ENCODE data around the gene PIEZO1.
A peak's percentile ranks its signal among the peaks of the same experiment; 100 is the strongest.

The PIEZO1 gene

DNA sequence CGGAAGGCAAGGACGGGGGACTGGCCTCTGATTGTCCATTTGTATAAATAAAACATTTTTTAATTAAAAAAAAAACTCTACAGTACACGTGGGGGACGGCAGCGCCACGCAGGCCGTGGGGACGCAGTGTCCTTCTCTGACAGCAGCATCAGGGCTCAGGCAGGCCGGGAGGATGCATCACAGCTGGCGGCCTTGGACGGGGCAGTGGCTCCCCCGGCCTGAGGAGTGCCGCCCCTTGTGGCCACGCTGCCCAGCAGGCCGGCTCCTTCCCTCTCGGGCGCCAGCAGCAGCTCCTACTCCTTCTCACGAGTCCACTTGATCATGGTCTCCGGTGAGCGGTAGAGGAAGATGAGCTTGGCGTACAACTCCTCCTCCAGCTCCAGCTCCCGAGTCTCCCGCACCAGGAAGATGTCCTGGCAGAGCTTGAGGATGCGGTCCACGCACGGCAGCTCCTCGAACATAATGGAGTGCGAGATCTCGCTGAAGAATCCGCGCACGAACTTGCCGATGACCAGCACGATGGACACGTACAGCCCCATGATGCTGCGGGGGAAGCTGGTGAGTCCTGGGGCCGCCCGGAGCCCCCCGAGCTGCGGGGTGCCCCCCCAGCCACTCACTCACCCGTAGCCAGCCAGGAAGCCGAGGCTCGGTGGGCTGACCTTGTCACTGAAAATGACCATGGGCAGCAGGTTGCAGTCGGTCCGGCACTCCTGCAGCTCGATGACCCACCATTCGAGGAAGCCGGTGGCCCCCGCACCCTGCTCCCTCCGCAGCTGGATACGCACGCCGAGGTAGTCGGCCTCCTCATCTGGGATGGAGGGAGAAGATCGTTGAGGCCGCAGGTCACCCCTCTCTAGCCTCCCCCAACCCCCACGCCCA, 69.5 kb downstream of the PIEZO1 start:
- no peak for DNase-seq

DNA sequence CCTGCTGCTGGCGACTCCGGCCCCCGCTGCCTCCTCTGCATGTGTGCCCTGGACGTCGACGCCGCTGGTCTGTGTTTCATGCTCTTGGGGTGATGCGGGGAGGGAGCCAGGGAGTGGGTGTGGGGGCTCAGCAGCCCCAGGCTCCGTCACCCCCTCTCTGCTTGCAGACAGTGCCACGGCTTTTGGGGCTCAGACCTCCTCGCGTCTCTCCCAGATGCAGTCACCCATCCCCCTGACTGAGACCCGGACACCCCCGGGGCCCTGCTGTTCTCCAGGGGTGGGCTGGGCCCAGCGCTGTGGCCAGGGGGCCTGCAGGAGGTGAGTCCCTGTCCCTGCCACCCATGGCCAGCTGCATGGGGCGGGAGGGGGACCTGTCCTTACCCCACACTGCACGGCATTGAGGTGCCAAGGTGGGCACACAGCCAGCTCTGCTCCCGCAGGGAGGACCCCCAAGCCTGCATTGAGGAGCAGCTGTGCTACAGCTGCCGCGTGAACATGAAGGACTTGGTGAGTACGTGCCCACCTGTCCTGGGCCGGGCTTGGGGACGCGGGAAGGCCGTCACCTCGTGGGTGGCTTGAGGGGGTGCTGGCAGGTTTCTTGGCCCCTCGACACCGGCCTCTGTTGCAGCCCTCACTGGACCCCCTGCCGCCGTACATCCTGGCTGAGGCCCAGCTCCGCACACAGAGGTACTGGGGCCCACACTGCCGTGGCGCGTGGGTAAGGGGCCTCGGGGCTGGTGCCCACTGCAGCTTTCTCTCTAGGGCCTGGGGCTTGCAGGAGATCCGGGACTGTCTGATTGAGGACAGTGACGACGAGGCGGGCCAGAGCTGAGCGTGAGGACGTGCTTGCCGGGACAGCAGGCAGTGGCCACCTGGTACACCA, 70.4 kb downstream of the PIEZO1 start:
- no peak for DNase-seq

DNA sequence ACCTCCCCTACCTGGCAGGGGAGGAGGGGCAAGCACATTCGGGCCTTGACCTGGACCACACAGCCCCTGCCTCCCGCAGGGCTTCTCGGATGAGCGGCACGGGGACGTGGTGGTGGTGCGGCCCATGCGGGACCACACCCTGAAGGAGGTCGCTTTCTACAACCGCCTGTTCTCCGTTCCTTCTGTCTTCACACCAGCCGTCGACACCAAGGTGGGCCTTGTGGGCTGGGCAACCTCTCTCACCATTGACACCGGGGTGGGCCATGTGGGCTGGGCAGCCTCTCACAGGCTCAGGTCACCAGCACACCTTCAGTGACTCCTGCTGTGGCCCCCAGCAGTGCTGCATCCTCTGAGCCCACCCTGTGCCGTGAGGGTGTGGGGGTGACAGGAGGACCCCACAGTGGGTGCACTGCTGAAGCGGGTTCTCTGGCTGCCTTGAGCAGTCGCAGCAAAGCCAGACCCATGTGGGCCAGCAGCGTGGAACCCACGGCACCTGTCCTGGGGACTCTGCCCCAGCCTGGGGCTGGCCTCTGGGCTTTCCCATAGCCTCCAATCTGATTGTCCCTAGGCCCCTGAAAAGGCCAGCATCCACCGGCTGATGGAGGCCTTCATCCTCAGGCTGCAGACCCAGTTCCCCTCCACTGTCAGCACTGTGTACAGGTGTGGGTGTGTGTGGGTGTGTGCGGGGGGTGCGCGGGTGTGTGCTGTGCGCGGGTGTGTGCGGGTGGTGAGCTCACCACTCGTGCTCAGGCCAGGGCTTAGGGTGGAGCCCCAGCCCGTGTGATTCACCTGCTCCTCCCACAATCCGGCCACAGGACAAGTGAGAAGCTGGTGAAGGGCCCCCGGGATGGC, 71.2 kb downstream of the PIEZO1 start:
- DNase-seq = no peak

DNA sequence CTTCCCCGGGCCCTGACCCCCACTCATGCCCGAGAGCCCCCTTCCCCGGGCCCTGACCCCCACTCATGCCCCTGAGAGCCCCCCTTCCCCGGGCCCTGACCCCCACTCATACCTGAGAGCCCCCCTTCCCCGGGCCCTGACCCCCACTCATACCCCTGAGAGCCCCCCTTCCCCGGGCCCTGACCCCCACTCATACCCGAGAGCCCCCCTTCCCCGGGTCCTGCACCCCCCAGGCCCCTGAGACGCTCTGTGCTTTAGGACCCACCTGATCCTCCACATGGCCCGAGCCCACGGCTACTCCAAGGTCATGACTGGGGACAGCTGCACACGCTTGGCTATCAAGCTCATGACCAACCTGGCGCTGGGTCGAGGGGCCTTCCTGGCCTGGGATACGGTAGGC, 72.0 kb downstream of the PIEZO1 start:
- DNase-seq = no peak

DNA sequence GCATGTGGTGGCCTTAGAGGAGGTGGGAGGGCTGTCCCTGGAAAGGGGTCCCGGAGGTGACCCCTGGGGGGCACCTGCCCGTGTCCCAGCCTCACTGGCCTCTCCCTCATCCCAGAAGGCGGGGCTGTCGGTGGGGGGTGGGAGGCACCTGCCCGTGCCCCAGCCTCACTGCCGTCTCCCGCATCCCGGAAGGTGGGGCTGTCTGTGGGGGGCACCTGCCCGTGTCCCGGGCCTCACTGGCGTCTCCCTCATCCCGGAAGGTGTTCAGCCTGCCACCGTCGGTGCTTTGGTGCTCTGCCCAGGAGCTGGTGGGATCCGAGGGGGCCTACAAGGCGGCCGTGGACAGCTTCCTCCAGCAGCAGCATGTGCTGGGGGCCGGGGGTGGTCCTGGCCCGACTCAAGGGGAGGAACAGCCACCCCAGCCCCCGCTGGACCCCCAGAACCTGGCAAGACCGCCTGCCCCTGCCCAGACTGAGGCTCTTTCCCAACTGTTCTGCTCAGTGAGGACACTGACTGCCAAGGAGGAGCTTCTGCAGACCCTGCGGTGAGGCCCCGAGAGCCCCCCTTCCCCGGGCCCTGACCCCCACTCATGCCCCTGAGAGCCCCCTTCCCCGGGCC, 72.5 kb downstream of the PIEZO1 start:
- no peak for DNase-seq

DNA sequence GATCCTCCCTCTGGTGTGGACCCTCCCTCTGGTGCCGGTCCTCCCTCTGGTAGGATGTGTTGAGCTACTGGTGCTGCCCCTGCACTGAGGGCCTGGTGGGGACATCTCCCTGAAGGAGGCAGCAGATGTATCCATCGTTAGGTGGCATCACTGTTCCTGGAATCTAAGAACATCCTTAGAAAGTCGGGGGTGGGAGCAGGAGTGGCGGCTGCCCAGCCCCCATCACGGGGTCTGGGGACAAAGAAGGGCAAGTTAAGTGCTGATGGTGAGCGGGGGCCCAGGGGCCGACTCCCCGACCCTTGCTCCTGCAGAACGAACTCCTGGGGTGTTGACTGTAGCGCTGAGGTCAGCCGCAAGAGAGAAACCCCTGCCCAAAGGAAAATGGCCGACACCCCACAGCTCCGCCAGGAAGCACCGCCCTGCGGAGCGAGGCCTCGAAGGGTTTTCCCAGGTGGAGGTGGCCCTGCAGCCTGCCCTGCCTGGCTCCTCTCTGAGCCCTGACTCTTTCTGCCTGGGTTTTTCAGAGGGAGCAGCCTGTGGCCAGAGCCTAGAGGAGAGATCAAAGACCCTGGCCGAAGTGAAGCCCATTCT, 73.2 kb downstream of the PIEZO1 start:
- DNase-seq = no peak

DNA sequence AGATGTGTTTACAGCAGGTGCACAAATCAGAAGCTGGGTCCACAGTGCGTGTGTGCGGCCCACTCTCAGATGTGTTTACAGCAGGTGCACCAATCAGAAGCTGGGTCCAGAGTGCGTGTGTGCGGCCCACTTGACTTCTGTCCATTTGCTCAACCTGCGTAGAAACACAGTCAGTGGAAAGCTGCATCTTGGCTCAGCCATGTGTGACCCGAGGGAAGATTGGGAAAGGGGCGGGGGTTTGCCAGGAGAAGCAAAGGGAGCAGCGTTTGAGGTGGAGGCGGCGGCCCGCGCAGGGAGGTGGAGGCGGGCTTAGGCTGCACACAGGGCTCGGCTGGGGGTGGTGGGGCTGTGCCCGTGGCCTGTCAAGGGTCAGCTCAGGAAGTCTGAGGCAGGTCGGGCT, 74.5 kb downstream of the PIEZO1 start:
- DNase-seq = no peak

DNA sequence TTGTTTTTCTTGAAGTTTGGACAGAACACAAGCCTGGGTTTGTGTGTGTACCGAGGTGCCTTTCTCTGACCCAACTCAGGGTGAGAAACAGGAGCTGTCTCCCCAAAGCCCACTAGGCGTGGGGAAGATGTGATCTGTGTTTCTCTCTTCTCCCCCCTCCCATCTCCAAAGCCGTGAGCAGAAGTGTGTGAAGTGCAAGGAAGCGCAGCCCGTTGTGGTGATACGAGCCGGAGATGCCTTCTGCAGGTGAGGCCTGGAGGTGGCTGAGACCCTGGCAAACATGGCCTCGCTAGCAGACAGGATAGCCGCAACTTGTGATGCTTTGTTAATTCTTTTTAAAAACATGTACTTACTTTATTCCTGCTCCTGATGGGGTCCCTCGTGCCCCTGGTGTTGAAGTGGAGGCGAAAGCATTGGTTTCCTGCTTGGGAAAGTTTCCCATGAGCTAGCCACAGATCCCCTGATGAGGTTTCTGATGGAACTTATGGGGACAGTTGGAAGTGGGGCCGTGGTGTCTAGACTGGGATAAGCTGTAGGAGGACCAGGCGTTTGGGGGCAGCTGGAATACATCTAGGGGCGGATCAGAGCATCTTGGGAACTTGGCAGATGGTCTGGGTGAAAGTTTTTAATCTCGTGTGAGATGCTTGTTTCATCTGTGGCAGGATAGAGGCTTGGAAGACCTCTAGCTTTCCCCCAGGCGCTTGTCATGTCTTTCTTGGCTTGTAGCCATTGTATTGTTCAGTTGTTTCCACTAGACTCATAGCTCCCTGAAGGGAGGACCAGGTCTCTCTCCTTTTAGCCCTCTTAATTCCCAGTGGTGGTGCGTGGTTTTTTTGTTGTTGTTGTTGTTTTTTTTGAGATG, 77.8 kb downstream of the PIEZO1 start:
- DNase-seq = no peak

DNA sequence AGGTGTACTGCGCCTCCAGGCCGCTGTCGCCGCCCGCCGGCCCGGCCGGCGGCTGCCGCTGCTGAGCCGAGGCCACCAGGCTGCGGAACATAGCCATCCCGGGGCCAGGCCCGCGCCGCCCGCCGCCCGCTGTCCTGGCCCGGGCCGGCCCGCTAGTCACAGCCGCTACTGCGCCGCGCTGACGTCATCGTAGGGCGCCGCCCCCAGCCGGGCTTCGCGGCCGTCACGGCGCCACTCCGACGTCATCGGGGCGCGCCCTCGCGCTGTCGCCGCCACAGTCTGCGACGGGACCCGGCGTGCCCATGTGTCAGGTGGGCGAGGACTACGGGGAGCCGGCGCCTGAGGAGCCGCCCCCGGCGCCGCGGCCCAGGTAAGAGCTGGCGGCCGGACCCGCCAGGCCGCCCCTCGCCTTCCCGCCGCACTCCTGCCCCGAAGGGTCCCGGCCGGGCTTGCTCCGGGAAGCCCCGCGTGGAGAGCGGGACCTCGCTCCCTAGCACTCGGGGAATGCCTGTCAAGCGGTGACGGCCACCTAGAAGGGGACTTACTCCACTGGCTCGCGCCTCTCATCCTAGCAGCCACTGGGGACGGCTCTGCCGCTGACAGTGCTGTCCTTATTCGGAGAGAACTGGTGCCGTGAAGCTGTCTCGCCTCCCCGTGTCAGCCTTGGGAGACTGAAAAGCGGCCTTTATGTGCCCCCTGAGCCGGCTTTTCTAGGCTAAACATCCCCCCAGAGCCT, 78.6 kb downstream of the PIEZO1 start, which contains the start of the genes CTU2 and RNF166:
CTU2 (plus strand) TSS at position 275 of the 736 bp plus-strand sequence; CDS start at position 303, 28 bp downstream.
RNF166 (minus strand) TSS at position 180 of the 736 bp plus-strand sequence; CDS start at position 97, 83 bp downstream.
- DNase-seq = peak; percentile 80 to 90 (median 88)

DNA sequence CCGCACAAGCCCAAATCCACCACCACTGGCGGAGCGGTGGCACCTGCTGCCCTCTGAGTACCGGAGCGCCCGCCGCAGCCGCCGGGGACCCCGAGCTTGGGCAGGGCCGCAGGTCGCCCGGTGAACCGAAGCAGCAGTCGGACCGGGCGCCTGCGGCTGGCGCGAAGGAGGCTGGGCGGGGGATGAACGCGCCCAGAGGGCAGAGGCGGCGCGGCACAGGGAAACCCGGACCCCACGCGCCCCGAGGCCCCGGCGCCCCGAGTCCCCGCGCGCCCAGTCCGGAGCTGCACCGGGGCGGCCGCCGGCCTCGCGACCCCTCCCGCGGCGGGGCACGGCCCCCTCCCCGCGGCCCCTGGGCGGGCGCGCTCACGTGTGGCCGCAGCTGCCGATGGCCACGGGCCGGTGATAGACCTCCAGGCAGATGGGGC, 79.2 kb downstream of the PIEZO1 start:
- DNase-seq = peak in 1 of 6 experiments; percentile 43

DNA sequence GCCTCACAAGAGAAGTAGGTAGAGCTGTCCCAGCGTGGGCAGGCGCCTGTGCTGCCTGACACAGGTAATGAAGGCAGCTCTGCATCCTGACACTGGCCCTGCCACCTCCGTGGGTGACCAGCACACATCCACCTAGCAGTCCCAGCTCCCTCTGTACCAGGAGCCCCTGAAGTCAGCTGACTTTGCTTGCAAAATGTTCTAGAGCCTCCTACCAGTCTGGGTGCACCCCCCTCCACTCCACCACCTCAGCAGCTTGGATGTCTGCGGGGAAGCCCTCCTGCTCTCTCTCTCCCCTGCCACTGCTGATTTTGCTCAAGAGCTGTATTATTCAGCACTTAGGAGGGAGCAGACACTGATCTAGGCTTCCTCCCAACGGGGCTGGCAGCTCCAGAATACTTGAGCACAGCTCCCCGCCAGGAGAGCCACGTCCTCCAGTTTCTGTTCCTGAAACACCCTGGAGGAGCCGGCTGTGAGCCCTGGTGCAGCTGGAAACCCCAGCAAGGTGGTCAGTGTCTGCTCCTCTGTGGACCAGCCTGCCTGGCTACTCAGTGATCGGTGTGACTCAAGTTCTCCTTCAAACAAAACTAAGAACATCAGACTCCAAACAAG, 79.8 kb downstream of the PIEZO1 start:
- DNase-seq = peak; percentile 32 to 56 (median 44)

DNA sequence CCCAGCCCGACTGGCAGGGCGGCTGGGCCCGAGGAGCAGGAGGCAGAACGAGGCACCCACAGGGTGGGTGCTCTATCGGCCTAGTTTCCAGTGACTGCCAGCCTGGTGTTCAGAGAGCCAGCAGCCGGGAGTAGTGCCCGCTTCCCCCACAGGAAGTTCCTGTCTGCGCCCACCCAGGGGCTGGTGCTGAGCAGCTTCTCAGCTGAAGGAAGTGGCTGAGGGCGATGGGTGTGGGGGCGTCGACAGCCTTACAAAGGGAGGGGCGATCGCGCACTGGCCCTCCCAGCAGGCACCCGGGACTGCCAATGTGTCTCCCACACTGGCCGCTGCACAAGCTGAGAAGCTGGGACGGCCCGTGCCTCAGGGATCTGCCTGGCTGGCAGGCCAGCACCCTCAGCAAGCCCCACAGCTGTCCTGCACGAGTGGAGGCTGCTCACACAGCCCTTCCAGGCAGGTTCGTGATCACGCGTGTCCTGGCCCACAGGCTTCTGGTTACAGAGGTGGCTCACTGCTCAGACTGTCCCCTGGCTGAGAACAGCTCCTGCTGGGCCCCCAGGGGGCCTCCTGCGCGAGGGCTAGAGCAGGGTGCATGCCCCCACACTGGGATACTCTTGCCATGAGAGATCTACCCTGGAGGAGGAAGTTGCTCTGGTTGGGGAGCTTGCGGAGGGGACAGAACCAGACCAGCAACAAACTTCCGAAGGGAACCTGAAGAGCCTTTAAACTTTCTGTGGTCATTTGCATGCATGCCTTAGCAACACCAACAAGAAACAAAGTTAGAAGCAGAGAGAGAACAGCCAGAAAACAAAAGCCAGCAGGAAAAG, 81.3 kb downstream of the PIEZO1 start:
- DNase-seq = peak; percentile 43 to 66 (median 62)

DNA sequence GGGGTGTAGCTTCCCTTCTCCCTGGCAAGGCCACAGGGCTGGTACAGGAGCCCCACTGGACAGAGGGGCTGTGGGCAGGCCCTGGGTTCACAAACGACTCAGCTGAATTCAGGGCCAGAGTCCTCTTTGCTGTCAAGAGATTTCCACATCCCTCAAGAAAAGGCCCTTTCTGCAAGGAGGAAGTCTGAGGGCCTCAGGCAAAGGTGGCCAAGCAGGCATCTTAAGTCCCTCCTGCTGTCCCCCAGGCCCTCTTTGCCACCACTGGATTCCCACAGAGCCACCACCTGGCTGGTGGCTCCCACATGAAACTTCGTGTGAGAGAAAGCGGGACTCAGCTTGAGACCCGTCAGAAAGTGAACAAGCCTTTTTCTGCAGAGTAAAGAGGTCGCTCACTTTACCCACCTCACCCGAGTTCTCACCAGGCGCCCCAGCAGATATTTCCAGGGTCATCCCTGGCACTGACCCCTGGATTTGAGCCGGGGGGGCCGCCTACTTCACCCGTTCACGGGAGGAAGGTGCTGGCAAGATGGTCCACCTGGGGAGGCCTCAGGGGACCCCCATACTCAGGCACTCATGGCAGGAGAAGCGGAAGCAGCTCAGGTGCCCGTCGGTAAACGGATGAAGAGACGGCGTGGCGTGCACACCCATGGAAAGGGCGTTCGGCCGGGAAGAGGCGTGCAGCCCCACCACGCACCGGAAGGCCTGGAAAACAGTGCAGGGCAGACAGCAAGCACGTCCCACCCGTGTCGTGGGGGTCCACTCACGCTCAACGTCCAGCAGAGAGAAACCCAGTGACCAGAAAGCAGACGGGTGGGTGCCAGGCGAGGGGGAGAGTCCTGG, 82.4 kb downstream of the PIEZO1 start:
- peak in 2 of 6 experiments; percentile 9 to 42 for DNase-seq

DNA sequence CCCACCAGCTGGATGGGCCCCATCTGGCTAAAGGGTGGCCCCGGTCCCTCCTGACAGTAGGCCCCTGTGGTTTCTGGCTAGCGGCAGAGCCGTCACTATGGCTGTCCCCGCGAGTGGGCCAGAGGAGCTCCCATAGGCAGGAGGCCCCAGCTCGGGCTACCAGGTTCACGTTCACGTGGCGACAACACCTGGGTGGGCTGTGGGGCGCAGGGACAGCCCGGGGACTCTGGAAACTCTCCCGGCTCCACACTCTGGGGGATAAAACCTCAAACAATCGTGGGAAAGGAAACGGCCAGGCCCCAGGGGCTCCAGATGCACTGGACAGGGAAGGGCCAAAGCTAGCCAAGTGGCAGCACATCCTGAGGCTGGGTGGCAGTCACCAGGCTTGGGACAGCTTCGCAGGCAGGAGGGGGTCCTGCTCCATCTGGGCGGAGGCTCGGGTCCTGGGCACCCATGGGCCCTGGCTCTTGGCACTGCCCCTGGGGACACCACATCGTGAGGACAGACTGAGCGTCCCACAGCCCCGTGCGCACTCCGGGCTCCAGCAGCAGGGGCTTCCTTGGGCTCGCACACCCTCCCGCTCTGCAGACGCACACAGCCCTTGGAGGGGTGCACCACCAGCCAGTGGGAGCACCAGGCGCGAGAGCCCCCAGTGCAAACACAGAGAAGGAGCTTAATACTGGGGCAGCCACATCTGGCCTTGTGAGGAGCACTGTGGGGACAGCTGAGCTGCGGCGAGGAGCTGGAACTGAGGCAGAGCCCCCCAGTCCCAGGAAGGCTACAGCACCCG, 83.2 kb downstream of the PIEZO1 start:
- DNase-seq = peak in 1 of 6 experiments; percentile 17

DNA sequence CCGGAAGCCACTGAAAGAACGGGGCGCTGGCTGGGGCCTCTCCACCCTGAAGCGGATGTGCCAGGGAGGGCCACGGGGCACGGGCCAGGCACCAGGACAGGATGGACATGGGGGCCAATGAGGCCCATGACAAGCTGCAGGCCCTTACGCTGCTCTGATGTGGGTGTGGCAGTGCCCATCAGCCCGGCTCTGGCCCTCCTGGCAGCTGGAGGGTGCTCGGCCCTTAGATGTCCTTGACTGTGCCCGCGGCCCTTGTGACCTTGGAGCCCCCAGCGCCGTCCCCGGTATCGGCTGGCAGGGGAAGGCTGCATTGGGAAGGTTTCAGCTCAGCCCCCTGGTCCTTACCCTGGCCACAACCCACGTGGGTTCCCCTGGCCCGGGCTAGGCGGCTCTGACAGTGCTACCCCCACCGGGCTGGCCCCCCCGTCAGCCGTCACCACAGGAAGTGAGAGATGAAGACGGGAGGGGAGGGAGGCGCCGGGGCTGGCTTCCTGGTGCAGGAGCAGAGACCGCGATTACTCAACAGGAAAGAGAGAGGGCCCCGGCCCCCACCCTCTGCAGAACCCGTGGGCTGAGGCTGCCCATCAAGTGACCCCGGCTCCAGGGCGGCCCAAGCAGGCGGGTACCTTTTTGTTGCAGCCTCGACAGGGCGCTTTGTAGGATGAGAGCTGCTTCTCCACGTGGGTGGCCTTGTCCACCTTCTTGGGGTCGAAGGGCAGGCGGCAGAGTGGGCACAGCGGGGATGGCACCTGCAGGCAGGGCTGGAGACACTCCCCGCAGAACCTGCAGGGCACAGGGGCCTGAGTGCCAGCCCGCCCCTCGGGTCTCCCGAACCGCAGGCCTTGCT, 84.2 kb downstream of the PIEZO1 start:
- peak; percentile 86 to 93 (median 90) for DNase-seq

DNA sequence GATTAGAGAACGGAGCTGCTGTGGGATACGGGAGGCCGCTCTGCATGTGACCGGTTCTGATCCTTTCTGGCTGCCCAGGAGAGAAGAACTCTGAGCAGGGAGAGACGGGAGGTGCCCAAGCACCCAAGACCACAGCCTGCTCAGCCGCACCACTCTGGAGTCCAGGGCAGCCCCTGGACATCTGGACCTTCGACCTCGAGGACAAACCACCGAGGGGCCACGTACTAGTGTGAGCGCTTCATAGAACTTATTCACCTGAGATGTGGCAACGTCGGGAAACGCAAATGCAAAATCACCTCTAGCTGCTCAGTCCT, 84.7 kb downstream of the PIEZO1 start:
- no peak for DNase-seq

All from stimulated activated naive CD4-positive, alpha-beta T cell (primary cell).